ENCODE data around the gene GOLT1B. TPM values are rescaled to one million over a fixed set of nuclear protein-coding genes. Genes with fewer than 3 reads are reported as not detected.
A peak's percentile ranks its signal among the peaks of the same experiment; 100 is the strongest.
"Not testable (repeated sequence)": the region's sequence is repeated elsewhere in the genome, so short reads cannot be mapped to it uniquely, and the experiment has no call there.

The GOLT1B gene, protein sequence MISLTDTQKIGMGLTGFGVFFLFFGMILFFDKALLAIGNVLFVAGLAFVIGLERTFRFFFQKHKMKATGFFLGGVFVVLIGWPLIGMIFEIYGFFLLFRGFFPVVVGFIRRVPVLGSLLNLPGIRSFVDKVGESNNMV
- 10 to 100 TPM; 33.8 to 51.6 (median 45.2) TPM for polyA plus RNA-seq (ENCODE audit: insufficient read length in 4 of 4)

DNA sequence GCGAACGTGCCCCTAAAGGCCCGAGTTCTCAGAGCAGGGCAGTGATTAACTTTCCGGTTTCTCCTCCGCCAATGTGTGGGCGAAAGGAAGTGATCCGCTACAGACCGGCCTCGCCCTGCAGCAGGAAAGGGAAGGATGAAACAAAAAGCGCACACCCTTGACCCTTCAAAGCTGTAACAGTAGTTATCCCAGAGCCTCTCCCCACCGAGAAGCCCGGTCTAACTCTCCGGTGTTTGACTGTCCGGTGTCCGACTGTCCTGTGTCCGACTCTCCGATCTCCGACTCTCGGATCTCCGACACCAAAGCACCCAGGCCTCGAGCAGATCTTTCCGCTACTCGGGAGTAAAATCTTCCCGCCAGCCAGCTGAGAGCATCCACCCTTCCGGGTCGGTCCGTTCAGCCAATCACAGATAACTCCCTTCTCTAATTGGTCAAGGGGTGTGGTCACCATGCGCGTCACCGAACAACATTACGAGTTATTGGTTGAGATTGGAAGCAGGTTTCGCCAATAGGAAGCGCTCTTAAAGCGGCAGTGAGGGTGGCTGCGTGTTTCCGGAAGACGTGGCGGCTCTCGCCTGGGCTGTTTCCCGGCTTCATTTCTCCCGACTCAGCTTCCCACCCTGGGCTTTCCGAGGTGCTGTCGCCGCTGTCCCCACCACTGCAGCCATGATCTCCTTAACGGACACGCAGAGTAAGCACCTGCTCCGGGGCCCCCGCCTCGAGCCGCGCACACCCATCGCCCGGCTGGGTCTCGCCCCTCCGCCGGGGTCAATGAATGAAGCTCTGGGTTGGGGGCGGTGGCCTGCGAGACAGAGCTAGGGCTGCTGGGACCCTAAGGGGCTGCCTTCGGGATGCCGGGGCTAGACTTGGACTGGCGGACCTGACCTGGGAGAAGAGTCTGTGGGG lies at the start of gene GOLT1B, which contains the start of gene RECQL:
GOLT1B (plus strand) TSS at position 532 of the 906 bp plus-strand sequence; CDS start at position 667, 135 bp downstream.
RECQL (minus strand) TSS at position 378 of the 906 bp plus-strand sequence. CDS start 2,065 bp downstream, outside the sequence.
- DNase-seq (ENCODE audit: low read depth in 4 of 4, low spot score in 3 of 4): peak; percentile 96 to 98 (median 98)

- no peak for DNase-seq (ENCODE audit: low read depth in 4 of 4, low spot score in 3 of 4)
Measured at GRCh38 chr12:21453312-21453852, 48.2 kb upstream of the GOLT1B start.

DNA sequence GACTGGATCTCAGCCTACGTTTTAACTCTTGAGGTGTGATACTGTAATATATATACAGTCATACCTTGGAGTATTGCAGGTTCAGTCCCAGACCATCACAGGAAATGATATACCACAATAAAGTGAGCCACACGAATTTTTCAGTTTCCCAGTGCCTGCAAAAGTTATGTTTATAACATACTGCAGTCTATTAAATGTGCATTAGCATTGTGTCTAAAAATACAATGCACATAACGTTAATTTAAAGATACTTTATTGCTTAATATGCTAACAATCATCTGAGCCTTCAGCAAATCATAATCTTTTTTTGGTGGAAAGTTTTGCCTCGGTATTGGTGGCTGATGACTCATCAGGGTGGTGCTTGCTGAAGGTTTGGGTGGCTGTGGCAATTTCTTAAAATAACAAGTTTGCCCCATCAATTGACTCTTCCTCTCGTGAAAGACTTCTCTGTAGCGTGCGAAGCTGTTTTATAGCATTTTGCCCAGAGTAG lies 45.3 kb upstream of the GOLT1B start:
- DNase-seq (ENCODE audit: low read depth in 4 of 4, low spot score in 3 of 4): no peak

DNA sequence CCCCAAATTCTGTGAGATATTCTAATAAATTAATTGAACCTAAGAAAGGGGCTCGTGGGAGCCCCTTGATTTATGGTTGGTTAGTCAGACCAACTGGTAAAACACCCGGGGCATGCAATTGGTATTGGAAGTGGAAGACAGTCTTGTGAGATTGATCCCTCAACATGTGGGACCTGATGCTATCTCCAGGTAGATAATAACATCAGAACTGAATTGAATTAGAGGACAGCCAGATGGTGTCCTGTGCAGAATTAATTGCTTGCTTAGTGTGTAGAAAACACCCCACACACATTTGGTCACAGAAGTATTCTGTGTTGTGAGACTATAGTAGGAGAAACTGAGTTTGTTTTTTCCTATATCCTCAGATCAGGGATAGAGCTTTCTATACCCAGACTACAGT lies 42.1 kb upstream of the GOLT1B start:
- DNase-seq (ENCODE audit: low read depth in 4 of 4, low spot score in 3 of 4): no peak

DNA sequence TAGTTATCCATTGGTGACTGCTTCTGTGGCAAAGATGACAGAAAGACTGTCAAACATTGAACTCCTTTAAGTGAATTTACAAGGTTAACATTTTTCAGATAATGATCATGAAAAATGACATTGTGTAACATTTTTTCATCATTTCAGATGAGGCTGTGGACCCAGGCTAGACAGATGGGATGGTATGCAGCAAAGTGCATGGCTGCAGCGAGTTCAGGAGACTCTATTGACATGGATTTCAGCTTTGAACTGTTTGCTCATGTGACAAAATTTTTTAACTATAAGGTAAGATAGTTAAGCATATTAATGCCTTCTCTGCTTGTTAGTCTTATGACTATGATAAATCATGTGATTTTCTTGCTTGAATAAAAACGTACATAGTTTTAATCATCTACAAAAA lies 34.3 kb upstream of the GOLT1B start:
- DNase-seq (ENCODE audit: low read depth in 4 of 4, low spot score in 3 of 4): not testable (repeated sequence)

- no peak for DNase-seq (ENCODE audit: low read depth in 4 of 4, low spot score in 3 of 4)
Measured at GRCh38 chr12:21471294-21471693, 30.3 kb upstream of the GOLT1B start.

GRCh38 chr12:21472197-21472823 lies 29.3 kb upstream of the GOLT1B start:
- no peak for DNase-seq (ENCODE audit: low read depth in 4 of 4, low spot score in 3 of 4)

GRCh38 chr12:21475552-21475951 lies 26.0 kb upstream of the GOLT1B start:
- DNase-seq (ENCODE audit: low read depth in 4 of 4, low spot score in 3 of 4): no peak

DNA sequence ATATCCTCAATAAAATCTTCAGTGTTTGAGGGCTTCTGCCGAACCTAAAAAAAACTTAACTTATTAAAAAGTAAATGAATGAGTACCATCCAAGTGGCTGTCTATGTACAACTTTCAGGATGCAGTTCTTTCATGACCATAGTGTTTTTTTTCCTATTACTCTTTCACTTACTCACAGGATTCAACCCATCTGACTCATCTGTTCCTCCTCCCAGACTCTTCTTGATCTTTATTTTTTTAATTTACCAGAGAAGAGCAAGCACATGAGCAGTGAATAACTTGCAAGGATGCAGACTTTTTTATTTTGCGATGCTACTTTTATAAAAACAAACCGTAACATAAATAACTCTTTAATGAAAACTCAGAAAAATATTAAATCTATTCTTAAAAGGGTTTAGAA lies 24.6 kb upstream of the GOLT1B start:
- DNase-seq (ENCODE audit: low read depth in 4 of 4, low spot score in 3 of 4): no peak

- no peak for DNase-seq (ENCODE audit: low read depth in 4 of 4, low spot score in 3 of 4)
Measured at GRCh38 chr12:21478756-21479455, 22.7 kb upstream of the GOLT1B start.

DNA sequence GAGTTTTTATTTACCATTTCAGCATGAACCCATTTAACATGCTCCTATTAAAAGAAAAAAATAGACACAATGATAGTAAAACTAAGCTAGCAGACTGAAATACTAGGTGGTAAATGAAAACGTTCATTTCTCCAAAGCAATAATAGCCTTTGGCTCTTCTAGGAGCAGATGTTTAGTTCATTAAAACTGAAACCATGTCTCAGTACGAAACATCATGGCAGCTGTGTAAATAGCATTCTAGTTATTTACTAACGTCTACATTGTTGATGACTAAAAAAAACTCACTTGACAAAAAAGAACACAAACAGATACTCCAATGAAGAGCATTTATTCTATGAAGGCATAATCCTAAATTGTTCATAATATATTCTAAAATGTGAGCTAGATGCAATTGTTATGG lies 18.1 kb upstream of the GOLT1B start:
- no peak for DNase-seq (ENCODE audit: low read depth in 4 of 4, low spot score in 3 of 4)

GRCh38 chr12:21485998-21486397 lies 15.6 kb upstream of the GOLT1B start:
- DNase-seq (ENCODE audit: low read depth in 4 of 4, low spot score in 3 of 4): no peak

DNA sequence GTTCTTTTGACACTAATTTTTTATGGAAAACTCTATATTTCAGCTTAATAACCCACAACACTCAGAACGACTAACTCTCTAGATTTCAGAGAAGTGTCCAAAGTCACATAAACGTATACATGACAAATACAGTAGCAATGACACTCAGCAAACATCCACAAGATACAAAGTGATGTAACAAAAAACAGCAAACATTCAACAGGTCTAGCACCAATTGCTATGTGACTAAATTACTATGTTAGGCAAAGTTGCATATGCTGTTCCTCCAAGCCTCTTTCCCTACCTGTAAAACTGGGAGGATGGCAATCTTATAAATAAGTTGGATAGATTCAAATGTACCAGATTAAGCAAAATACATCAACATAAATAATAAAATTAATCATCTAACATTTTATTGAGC lies 1.8 kb upstream of the GOLT1B start:
- no peak for DNase-seq (ENCODE audit: low read depth in 4 of 4, low spot score in 3 of 4)

- no peak for DNase-seq (ENCODE audit: low read depth in 4 of 4, low spot score in 3 of 4)
Measured at GRCh38 chr12:21500786-21501257, 767 bp upstream of the GOLT1B start.

- peak in 2 of 4 donors; percentile 4 to 12 for DNase-seq (ENCODE audit: low read depth in 4 of 4, low spot score in 3 of 4)
Measured at GRCh38 chr12:21502164-21502496, 541 bp downstream of the GOLT1B start.

GRCh38 chr12:21502872-21503271 lies 1.3 kb downstream of the GOLT1B start:
- DNase-seq (ENCODE audit: low read depth in 4 of 4, low spot score in 3 of 4): no peak

GRCh38 chr12:21505888-21506287 lies 4.3 kb downstream of the GOLT1B start:
- DNase-seq (ENCODE audit: low read depth in 4 of 4, low spot score in 3 of 4): no peak

DNA sequence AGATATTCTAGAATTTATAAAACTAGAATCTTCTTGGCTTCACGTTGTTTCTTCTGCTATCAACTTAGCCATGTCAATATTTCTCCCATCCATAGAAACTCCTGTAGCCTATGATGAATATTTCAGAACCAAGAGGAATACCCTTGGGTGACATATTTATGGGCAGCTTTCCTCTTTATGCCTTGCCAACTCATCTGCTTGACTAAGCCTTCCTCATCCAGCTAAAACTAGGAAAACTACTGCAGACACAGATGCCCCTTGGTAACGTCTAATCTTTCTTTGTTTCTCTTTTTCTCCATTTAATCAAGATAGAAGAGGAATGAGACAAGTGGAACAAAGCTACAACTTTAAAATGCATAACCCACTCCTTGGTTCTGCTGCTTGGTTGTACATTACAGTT lies 6.3 kb downstream of the GOLT1B start:
- DNase-seq (ENCODE audit: low read depth in 4 of 4, low spot score in 3 of 4): no peak

DNA sequence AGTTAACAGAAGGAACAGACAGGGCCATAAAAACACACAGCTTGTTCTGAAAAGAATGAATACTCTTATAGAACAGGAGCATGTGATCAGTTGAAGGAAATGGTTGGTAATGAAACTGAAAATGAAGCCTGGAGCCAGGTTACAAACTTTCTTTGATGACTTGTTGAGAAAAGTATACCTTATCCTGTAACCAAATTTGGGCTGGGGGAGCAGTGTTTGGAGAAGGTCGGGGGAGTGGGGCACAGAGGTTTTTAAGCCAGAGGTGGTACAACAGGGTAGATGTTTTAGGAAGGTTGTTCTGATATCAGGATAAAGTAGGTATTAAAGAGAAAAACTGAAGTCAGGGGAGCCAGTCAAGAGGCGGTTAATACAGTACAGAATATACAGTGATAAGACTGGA lies 8.2 kb downstream of the GOLT1B start:
- no peak for DNase-seq (ENCODE audit: low read depth in 4 of 4, low spot score in 3 of 4)

GRCh38 chr12:21516281-21516680 lies 14.7 kb downstream of the GOLT1B start:
- DNase-seq (ENCODE audit: low read depth in 4 of 4, low spot score in 3 of 4): no peak
